ENCODE results near the gene CHCHD1.
"Not testable (repeated sequence)": the region's sequence is repeated elsewhere in the genome, so short reads cannot be mapped to it uniquely, and the experiment has no call there.

DNA sequence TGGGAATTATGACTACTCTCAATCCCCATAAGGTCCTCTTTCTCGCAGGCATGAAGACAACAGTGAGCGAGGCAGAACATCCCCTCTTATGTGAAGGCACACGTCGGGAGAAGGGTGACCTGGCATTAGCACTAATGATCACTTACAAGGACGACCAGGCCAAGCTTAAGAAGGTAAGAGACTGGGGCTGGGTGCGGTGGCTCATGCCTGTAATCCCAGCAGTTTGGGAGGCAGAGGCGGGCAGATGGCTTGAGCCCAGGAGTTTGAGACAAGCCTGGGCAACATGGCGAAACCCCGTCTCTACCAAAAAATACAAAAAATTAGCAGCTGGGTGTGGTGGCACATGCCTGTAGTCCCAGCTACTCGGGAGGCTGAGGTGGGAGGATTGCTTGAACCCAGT lies 13.6 kb downstream of the CHCHD1 start:
- TF ChIP-seq POLR2AphosphoS5 (IDR thresholded peaks at IDR 0.05; ENCODE audit: low read depth, low read length); POLR2A (IDR thresholded peaks at IDR 0.05; ENCODE audit: low read depth, low read length); TAF1 (IDR thresholded peaks at IDR 0.05; ENCODE audit: low read depth, low read length); PAX5 (IDR thresholded peaks at IDR 0.05; ENCODE audit: insufficient read depth, low read length, severe bottlenecking): not testable (repeated sequence)

Measured in GM12891 (cell line).